Inflammatory macrophage treated with lipopolysaccharide for 1 hour (primary cell): ENCODE data around the gene BMPR1B.
"Not testable (repeated sequence)": the region's sequence is repeated elsewhere in the genome, so short reads cannot be mapped to it uniquely, and the experiment has no call there.

Experiments
- DNase-seq, 2 donors: peaks; one replicate each; pipeline ENCODE4 v3.0.0-alpha.2; 2020 to 2022

Gene BMPR1B

DNA sequence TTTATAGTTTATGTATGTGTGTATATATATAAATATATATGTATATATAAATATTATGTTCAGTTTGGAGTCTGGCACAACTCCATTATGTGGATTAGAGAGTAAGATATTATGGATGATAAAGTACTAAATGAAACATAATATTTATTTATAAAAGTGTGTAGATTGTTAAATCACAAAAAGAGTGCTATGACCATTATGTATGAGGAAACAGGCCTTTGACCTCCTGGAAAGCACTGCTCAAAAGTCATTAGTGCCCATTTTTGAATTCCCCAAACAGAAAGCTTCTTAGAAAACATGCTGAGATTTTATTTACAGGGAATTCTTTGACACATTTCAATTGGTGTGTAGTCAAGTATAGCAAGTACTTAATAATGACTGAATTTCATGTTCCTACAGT, 399.8 kb downstream of the BMPR1B start:
- no peak for DNase-seq

DNA sequence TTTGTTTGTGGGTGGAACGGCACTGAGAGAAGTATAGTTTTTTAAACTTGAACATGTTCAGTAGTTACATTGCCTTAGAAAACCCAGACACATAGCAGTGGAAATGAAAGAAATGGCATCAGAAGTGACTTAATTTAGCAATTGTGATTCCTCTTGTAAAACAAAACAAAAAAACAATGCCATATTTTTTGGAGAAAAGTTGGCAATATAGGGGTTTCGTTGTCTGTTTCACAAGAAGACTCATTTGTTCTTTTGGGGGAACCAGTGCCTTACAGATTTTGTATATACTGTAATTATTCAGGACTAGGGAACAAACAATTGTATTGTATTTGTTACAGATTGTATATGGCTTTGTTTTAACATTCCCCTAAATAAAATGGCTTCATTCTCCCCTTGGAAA, 400.3 kb downstream of the BMPR1B start:
- no peak for DNase-seq

DNA sequence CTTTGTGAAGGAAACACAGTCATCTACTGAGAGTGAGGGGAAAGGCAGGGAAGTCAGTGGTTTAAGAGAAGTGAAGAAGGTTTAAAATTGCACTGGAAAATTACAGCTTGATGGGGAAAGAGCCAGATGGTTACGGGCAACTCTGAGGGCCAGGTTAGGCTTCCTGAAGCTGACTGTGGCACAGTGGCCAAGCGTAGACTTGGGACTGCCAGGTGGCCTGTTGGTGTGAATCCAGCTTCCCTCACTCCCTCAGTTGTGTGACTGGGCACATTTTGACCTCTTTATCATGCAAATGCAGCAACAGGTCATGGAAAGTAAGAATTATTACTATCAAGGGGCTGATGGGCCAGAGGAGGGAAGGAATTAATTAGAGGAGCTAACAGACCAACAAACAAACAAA, 400.9 kb downstream of the BMPR1B start:
- DNase-seq = no peak

DNA sequence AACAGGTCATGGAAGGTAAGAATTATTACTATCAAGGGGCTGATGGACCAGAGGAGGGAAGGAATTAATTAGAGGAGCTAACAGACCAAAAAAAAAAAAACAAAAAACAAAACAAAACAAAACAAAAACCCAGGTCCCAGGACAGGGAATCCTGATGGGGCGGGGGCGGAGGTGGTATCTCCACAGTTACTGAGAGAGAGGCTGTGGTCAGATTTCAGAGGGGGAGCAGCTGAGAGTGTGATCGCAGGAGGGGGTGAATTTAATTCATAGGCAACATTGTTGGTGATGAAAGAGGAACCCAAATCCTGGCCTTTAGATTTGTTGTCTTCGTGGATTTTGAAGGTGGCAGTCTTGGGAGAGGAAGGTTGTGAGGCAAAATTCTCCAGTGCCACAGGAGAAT, 401.6 kb downstream of the BMPR1B start:
- no peak for DNase-seq

DNA sequence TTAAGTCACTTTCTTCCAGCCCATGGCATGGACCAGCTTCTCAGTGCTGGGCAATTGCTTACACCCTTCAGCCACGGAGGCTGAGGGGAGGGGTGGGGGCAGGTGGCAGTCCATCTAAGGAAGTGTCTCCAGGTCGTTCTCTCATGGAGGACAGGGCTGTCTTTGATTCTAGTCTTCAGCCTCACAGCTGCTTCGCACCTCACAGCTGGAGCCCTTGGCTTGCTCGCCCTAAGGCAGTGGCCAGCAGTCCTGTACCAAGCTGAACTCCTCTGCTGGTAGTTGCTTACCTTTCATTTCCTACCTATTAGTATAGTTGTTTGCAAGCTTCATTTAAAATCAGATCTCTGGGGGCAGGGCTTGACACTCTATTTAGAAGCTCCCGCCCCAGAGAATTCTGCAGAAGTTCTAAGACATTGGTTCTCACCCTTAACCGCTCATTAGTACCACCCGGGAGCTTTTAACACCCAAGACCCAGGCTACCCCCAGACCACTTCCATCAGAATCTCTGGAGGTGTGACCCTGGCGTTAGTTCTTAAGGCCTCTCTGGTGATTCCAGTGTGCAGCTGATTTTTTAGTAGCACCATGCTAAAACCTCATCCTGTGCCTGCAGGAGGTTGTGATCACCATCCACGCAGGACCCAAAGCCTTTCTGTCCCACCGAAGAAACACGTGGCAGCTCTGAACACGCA, 404.2 kb downstream of the BMPR1B start:
- DNase-seq = no peak

DNA sequence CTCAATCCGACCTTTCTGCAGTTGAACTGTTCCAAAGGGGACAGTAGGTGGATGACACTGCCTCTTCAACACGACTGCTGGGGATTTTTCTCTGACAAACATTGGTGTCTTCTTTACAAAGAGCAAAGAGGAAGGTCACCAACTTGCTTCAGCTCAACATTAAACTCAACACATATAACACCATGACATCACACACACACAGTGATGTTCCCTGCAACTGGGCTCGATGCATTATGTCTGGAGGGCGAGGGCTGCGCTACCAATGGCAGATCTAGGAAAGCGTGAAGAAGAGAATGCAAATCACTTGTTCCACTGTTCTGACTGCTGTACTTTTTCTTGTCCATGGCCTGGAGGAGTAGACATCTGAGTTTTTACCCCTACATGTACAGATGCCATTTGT, 405.1 kb downstream of the BMPR1B start:
- DNase-seq = no peak

DNA sequence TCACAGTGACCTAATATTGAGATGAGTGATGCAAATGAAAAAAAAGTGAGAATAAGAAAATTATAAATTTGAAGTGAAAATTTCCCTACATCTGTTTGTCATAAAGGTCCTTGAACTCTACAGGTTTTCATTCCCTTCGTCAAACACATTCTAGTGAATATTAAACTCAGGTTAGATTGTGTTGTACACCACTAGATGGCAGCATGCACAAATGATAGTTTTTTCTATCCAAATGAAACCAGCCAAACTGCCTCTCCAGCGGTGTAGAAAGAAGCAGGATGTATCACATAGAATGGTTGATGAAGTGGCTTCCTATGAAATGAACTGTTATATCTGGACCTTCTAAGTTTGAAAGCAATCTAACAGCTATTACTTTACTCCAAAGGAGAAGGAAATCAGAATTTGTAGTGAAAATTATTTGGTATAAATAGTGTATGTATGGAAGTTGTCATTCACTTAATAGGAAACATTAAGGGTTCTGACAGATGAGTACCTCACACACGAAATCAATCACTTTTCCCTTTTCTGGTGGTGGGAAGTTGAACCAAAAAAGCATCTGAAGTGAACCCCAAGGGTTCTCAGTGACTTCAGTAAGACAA, 408.3 kb downstream of the BMPR1B start:
- peak; percentile 57 to 79 for DNase-seq

DNA sequence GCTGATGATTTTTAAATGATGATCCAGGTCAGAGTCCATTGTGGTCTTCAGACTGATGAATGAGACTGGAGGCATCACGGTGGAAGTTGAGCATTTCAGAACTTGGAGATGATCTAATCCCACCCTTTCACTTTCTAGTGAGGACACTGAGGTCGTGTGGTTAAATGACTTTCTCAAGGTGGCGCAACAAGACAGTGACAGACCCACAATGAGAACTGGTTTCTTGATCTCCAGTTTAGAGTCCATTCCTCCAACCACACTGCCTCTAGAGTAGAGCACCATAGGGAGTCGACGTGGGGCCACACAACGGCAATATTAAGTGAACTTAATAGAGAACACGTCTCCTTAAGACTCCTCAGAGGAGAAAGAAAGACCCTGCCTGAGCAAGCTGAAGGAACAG, 410.1 kb downstream of the BMPR1B start:
- peak; percentile 3 to 28 for DNase-seq

DNA sequence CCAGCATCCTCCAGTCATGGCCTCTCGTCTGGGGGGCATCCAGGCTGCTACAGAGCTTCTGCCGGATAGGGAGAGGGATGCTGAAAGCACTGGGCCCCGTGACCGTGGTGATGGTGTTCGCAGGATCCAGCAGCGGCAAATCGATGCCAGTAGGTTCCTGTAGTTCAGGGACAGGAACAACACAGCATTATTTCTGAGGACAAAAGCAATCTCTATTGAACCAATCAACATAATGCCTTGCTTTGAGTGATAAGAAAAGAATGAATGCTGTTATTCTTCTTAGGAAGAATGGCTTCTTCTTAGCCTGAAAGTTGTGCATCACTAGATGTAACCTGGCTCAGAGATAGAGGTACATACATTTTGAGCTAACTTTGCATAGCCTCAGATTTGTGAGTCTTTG, 412.4 kb downstream of the BMPR1B start:
- DNase-seq = no peak

DNA sequence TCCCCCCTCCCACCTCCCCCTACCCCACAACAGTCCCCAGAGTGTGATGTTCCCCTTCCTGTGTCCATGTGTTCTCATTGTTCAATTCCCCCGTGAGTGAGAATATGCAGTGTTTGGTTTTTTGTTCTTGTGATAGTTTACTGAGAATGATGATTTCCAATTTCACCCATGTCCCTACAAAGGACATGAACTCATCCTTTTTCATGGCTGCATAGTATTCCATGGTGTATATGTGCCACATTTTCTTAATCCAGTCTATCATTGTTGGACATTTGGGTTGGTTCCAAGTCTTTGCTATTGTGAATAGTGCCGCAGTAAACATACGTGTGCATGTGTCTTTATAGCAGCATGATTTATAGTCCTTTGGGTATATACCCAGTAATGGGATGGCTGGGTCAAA, 413.6 kb downstream of the BMPR1B start:
- DNase-seq = not testable (repeated sequence)

DNA sequence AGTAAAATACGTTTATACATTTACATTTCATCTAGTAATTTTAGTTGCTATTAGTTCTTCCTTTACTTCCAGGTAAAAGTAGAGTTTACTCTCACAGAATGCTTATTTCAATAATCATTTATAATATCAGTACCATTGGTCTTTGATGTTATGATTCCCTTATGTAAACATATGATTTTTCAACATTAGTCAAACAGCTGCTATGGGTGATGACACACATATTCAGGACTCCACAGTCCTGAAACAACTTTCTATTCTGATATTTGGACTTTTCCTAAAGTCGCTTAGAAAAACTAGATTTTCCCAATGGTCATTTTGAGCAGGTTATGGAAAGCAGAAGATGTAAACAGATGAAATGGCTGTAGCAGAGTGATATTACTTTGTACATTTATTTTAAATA, 421.2 kb downstream of the BMPR1B start:
- DNase-seq = no peak

DNA sequence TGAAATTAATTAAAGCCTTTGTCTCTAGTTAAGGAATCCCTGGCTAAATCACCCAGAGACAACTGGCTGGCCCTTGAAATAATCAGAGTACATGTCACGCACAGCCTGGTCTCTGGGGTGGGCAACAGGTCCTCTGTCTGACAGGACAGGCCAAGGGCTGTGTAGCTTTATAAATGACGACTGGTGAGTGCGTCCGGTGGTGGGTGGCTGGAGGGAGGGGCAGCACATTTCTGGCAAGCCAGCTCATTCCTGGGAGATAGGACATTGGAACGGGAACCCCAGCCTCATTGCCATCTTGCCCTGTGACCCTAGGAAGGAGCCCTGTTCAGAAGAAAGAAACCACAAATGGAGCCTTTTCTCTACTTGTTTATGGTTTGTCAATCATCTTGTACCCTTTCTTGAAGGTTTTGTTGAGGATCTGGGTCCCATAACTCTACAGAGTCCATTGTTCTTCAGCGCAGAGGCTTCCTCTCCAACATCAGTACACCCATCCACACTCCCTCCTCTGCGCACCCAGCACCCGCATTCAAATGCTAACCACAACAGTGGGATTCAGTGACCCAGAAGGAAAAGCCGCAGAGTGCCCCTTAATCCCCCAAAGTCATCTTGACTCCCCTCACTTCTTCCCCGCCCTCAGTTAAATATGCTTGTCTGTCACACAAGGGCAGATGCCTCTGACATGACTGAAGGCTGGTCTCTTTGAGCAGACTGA, 422.9 kb downstream of the BMPR1B start:
- no peak for DNase-seq

DNA sequence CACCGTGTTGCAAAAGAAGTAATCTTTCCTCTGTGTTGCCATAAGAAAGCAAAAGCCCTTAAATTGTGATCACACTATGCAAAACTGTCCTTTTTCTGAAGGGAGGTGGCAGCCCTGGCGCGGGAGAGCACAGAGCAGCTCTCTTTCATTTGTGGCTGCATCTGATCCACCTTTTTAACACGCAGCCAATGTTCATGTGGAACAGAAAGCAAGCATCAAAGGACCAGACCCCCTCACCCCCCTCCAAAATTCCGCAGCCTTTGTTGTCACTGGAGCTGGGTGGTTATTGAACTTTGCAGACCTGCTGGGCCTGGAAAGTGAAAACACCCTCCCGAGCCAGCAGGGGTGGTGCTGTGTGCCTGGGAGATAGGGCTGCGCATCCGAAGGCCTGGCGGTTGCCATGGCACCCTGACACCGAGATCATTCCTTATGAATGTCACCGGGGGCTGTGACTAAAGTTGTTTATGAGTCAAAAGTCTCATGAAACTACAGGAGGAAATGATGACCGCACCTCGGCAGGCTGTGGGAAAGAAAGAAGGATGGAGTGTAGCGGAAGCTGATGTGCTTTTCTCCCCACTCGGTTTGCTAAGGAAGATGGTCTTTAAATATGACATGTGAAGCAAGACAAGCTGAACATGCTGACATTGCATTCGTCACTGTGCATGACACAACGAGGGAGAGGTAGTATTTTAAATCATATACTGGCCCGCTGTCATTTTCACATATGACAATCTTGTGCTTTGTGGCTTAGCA, 423.7 kb downstream of the BMPR1B start:
- no peak for DNase-seq

DNA sequence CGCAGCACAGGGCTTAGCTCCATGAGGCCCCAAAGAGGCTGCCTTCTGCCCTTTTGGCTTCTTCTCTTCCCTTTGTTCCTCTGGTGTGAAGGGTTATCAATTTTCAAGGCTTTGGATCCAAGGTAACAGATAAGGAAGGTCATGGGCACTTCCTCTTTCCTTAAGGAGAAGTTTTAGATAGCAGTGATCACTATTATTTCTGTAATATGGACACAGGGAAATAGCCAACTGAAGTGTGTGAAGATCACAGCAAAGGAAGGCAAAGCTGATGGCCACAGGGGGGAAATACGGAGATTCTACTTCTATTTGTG, 424.2 kb downstream of the BMPR1B start:
- no peak for DNase-seq

DNA sequence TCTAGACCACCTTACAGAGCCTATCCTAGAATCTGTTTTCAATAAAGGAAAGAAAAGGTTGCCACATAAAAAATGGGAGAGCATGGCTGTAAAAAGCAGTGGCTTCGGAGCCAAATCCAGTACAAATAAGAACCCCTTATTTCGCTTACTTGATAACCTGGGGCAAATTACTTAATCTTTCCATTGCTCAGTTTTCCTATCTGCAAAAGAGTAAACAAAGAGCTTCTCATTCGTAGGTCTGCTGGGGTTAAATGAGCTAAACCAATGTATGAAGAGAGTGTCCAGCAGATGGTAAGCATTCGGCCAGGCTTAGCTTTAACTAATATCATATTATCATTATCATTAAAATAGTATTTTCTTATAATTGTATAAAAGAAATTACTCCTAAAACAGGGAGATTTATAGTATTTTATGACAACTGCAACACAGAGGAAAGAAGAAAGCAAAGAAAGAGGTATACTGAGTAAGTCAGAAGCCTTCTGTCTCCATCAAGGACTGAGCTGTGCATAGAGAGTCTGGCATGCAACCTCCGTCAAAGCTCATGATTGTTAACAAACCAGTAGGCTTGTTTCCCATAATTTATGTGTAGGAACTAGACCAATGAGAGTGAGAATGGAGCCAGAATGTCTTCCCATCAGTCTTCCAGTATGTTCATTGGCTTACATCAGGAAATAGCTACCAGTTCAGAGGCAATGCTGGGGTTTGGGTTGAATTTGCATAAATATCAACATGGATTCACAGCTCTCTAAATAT, 426.1 kb downstream of the BMPR1B start:
- no peak for DNase-seq

DNA sequence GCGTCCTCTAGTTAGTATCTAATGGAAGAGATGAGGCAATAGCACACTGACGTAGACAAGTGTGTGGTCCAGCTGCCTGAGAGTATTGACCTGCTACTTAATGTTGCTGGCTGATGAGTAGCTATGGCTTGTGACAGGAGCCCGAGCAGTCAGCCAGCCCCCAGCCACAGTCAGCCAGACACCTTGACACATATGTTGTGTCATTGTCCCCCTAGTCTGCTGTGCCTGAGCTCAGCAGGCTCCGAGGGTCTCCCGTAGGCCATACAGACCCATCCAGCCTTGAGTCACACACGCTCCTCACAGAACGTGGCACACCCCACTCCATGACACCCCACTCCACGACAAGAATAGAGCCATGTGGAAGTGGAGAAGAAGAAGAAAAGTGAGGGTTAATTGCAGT, 428.9 kb downstream of the BMPR1B start:
- no peak for DNase-seq

DNA sequence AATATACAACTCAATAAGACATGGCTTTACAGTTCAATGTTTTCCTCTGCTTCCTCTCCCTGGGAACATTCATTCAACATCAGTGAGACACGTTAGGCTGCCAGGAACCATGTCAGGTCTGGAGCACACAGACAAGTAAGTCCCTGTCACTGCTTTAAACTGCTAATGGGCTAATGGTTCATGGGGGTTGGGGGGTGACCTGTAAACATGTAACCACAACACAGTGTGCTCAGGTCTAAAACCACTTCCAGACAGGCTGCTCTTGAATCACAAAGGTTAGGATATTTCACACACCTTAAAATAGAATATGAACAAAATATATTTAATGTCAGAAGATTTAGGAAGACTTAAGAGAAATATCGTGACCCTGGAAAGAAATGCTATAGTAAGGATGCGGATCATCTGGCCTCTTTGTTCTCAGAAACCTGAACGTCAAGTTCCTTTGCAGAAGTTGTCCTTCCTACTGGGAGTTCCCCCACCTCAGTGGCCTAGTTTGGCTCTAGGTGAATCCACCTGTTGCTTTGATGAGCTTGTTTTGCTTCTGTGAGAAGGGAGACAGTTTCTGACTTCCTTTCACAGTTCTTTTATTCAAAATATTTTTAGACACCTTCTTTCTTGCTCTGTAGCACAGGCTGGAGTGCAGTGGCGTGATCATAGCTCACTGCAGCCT, 431.1 kb downstream of the BMPR1B start:
- no peak for DNase-seq

DNA sequence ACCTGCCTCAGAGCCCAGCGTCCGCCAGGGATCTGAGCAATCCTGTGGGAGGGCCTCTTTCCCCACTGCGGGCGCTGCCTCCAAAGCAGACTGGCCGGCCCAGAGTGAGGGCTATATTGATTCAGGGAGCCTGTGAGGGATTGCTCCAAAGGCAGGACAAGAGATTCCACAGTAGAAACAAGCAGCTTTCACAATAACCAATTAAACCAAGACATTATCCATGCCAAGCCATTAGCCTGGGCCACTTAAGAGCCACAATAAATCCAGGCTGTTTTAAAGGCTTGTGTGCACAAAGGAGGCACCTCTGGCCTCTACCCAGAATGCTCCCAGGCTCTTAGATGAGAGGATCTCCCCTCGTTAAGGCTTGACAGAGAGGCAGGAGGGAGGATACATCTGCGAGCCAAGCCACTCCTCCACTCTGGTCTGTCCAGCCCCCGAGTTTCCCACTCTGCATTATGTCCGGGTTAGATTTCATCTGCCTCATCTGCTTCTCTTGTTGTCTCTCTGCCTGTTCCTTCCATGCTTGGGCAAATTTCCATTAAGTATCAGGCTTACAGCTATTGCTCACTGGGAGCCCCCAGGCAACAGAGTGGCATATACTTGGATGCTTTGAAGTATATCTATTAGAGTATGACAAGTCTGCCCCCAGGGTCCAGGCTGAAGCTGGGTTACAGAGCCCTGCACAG, 433.1 kb downstream of the BMPR1B start:
- DNase-seq = no peak

DNA sequence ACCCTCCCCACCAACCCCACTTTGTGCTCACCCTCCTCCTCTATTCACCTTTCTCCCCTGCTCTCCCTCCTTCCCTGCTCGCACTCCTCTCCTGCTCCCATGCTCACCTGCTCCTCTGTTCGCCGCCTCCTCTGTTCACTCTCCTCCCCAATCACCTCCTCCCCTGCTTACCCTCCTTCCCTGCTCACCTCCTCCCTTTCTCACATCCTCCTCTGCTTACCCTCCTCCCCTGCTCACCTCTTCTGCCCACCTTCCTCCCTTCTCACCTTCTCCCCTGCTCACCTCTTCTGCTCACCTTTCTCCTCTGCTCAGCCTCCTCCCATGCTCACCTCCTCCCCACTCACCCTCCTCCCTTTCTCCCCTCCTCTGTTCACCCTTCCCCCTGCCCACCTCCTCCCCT, 433.8 kb downstream of the BMPR1B start:
- DNase-seq = no peak

DNA sequence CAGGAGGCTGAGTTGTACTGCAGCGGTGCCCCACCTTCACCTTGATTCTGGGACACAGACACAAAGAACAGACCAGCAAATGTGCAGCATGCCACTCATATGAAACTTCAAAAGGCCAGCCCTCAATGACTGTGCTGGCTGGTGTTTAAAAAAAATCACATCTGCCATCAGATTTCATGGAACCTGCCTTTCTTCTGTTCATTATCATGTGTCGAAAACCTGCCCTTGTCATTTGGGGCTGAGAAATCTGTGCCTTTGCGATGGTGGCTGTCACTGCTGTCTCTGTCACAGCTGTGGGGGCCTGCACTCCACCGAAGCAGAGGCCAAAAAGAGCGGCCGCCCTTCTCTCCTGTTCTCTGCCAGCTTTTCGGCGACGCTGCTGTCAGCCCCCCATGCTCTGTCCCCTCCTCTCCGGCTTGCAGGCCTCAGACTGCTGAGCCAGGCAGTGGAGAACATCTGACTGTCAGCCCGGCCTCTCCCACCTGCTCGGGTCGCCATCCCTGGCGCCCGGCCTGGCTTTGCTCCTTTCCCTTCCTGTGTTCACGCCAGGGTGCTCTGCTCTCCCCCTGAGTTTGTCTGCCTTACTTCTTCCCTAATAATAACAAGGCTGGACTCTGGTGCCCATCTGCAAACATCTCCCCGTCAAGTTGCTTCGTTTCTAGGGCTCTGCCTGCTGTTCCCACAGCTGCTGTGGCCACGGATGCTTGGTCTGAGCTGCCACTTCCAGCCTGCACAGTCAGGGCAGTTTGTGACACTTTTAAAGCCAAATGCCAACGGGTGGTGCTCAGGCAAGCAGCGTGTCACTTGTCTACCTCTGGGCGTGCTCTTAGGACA, 435.9 kb downstream of the BMPR1B start:
- DNase-seq = no peak

DNA sequence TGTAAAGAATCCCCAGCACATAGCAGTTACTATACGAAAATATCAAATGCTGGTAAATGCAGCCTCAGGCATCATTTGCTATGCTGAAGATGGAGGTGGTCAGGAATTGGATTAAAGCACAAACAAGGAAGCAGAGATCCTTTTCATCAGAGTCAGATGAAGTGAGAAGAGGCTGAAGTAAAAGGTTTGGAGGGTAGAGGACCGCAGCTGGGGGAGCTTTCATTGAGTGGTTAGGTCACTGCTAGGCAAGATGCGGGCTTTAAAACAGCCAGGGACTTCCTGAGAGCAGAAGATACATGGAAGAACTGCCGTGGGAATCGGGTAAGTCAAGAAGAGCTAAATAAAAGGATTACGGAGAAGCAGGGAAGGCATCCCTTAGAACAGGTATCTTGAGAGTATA, 439.6 kb downstream of the BMPR1B start:
- no peak for DNase-seq
